Kidney (tissue), 14 donors: Measurements from ENCODE around the gene GSTCD. TPM values are rescaled to one million over a fixed set of nuclear protein-coding genes. Genes with fewer than 3 reads are reported as not detected.

Source experiments
- DNase-seq, 5 donors: peaks; one replicate each; pipeline ENCODE4 v3.0.0-alpha.2; 2013 to 2020
- FAIRE-seq: peaks from 2 replicates; lab custom pipeline; 2012; peaks lifted over from hg19 to GRCh38; lab: Jason Lieb, UNC
- H3K27ac ChIP-seq, 2 donors: one replicate each; pipeline ENCODE4 v1.7.0; 2013; ENCODE audit warnings: low read depth in 2 of 2, low read length in 2 of 2, inconsistent platforms in 1 of 2
- H3K27me3 ChIP-seq: one replicate; pipeline ENCODE4 v1.7.1; 2013; ENCODE audit warnings: low read length, inconsistent platforms; ENCODE audit not compliant: control insufficient read depth, insufficient read depth
- H3K36me3 ChIP-seq, 3 donors: one replicate each; pipeline versions ENCODE4 v1.7.0 to v1.7.1; 2013; ENCODE audit warnings: low read length in 3 of 3, control low read depth in 1 of 3, inconsistent platforms in 1 of 3; ENCODE audit not compliant: insufficient read depth in 3 of 3, control insufficient read depth in 2 of 3
- H3K4me1 ChIP-seq, 3 donors: one replicate each; pipeline versions ENCODE4 v1.7.0 to v1.7.1; 2013; ENCODE audit warnings: low read length in 3 of 3, inconsistent platforms in 1 of 3, low read depth in 1 of 3; ENCODE audit not compliant: control insufficient read depth in 2 of 3, insufficient read depth in 2 of 3
- H3K4me3 ChIP-seq, 3 donors: one replicate each; pipeline versions ENCODE4 v1.7.0 to v1.8.1; 2013; ENCODE audit warnings: low read length in 3 of 3, control low read depth in 1 of 3, inconsistent platforms in 1 of 3
- H3K9ac ChIP-seq, 3 donors: one replicate each; pipeline versions ENCODE4 v1.7.0 to v1.7.1; 2013; ENCODE audit warnings: low read length in 3 of 3, control low read depth in 1 of 3, inconsistent platforms in 1 of 3
- H3K9me3 ChIP-seq, 3 donors: one replicate each; pipeline versions ENCODE4 v1.7.0 to v1.7.1; 2013; ENCODE audit warnings: low read length in 3 of 3, control low read depth in 1 of 3, inconsistent platforms in 1 of 3; ENCODE audit not compliant: control insufficient read depth in 2 of 3, insufficient read depth in 1 of 3
- CTCF ChIP-seq: IDR thresholded peaks from 3 replicates; pipeline ENCODE4 v1.5.1; 2012; ENCODE audit warnings: mild to moderate bottlenecking, moderate library complexity, borderline replicate concordance; ENCODE audit not compliant: insufficient read depth; ENCODE audit errors: extremely low read depth
- intact Hi-C: fragments of 100-400 bp; cut with DNase I; formaldehyde crosslinking; loops from one replicate; pipeline ENCODE4 v1.11.1; 2022
- polyA plus RNA-seq: library from polyadenylated mRNA; stranded (reverse); fragments of 350-450 nt; fragmentation: Illumina TruSeq; extraction: RNeasy Lipid Tissue Mini Kit (QIAGEN cat#74804); gene quantifications from one replicate; pipeline ENCODE4 v1.2.3, GENCODE V29; 2014; ENCODE audit warnings: low read depth, low replicate concordance; ENCODE audit not compliant: insufficient read depth
- total RNA-seq: library from RNA; stranded (reverse); fragmentation: NEBNext Ultra II Directional; extraction: Animal tissue kit (Norgen Biotek cat#: 25700); gene quantifications from one replicate; pipeline ENCODE4 v1.2.1, GENCODE V29; 2021
- donor health status: control.
- donor health status: control.
- donor health status: control.
- donor health status: control.
- donor health status: control.
- donor health status: DM: yes; HTN: yes; CAD: no.
- donor health status: Normal renal cell carcinoma (clear cell type).

GSTCD gene
- total and polyA plus RNA-seq, 2 donors from 2014 or later: 2.2 to 11.7 TPM

GRCh38 chr4:105698607-105699006 lies 10.0 kb upstream of the GSTCD start:
- intact Hi-C loops: no loop called here
- no peaks in the 10 kb centered on the region for H3K9me3 ChIP-seq
- H3K4me1 ChIP-seq: no peaks in the 10 kb centered on the region
- no peaks in the 10 kb centered on the region for H3K27me3 ChIP-seq
- no peak for FAIRE-seq
- peaks cover 0 to 10% (median 4%) of the 10 kb centered on the region in 3 donors for H3K36me3 ChIP-seq
- H3K27ac ChIP-seq: no peak overlapping the region
- TF ChIP-seq CTCF: no peak
- no peak overlapping the region for H3K4me3 ChIP-seq
- DNase-seq: no peak
- no peak overlapping the region for H3K9ac ChIP-seq

GRCh38 chr4:105707782-105708180 lies 803 bp upstream of the GSTCD start:
- intact Hi-C loops: no loop called here

GRCh38 chr4:105709081-105709450 lies 482 bp downstream of the GSTCD start:
- Histone ChIP-seq H3K27ac (peak overlapping the region; percentile 83 to 91), H3K9me3 (no peaks in the 10 kb centered on the region), H3K27me3 (no peaks in the 10 kb centered on the region), H3K4me1 (peaks cover 0 to 12% (median 7%) of the 10 kb centered on the region in 3 donors), H3K4me3 (peak overlapping the region; percentile 90 to 97 (median 94)), H3K36me3 (no peaks in the 10 kb centered on the region), H3K9ac (peak overlapping the region; percentile 71 to 90 (median 88))
- TF ChIP-seq CTCF: no peak
- DNase-seq: peak in 3 of 5 donors; percentile 56 to 67 (median 66)
- intact Hi-C loops: no loop called here
- FAIRE-seq: no peak

More at GRCh38 chr4:105707782-105708180, 803 bp upstream of the GSTCD start:
- H3K9me3 ChIP-seq: no peaks in the 10 kb centered on the region
- H3K36me3 ChIP-seq: peaks cover 0 to 4% (median 0%) of the 10 kb centered on the region in 3 donors
- TF ChIP-seq CTCF: no peak
- H3K27me3 ChIP-seq: no peaks in the 10 kb centered on the region
- FAIRE-seq (no peak), DNase-seq (no peak)
- peaks cover 0 to 12% (median 7%) of the 10 kb centered on the region in 3 donors for H3K4me1 ChIP-seq
- H3K4me3 ChIP-seq: peak overlapping the region; percentile 90 to 97 (median 94)
- peak overlapping the region; percentile 88 to 90 (median 90) for H3K9ac ChIP-seq
- peak overlapping the region in 1 of 2 donors; percentile 83 for H3K27ac ChIP-seq
